Measurements from ENCODE around the gene HBZ. TPM values are rescaled to one million over a fixed set of nuclear protein-coding genes. Genes with fewer than 3 reads are reported as not detected.

HBZ gene
- total RNA-seq, 1 experiment from 2014 or later = 1.1 TPM

DNA sequence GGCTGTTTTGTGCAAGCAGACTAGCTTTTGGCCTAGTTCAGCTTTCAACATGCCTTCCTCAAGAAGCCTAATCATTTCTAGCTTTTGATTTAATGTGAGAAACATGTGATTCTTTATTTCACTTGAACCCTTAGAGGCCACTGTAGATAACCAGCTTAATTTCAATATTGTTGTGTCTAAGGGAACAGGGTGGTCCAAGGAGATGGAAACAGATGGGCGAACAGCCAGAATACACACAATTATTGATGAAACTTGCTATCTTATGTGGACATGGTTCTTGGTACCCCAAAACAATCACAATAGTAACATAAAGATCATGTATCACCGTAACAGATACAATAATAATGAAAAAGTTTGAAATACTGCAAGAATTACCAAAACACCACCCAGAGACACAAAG is 18.7 kb upstream of the HBZ start:
- Histone ChIP-seq H3K27me3 (ENCODE audit: control insufficient read depth, insufficient read depth, low read length) (no peaks in the 10 kb centered on the region), H3K27ac (ENCODE audit: low read length) (no peak overlapping the region), H3K9me3 (ENCODE audit: control insufficient read depth, insufficient read depth, low read depth, low read length) (no peaks in the 10 kb centered on the region), H3K36me3 (ENCODE audit: control insufficient read depth, insufficient read depth, low read length) (no peaks in the 10 kb centered on the region; the same call in none of the 2 replicates), H3K4me3 (ENCODE audit: low read depth in 2 of 2, low read length in 2 of 2) (no peak overlapping the region), H3K4me1 (ENCODE audit: control insufficient read depth, insufficient read depth, low read length) (peaks cover 7% of the 10 kb centered on the region; the same call in 1 of the 2 replicates)
- intact Hi-C loops (cut with micrococcal nuclease; ENCODE audit: unreplicated experiment) = no loop called here
- CTCF ChIA-PET = interaction anchor here (0.9 to 1.2 kb wide), 2 partner anchors 27 to 228 kb away, joined by 5 to 12 read pairs; no protein-coding TSS in a partner anchor
- BruUV-seq (replicated peaks) = TSS peak; percentile 55
- POLR2A ChIA-PET = interaction anchor here (0.6 kb wide), 2 partner anchors 100 to 410 kb away, joined by 4 to 11 read pairs; no protein-coding TSS in a partner anchor
- TF ChIP-seq TCF7L2 (IDR thresholded peaks at IDR 0.05; ENCODE audit: low read depth, low read length) = no peak
- TF ChIP-seq CTCF (IDR thresholded peaks at IDR 0.05) = no peak
- no peak for TF ChIP-seq SIN3A (IDR thresholded peaks at IDR 0.05; ENCODE audit: borderline replicate concordance, insufficient read depth, low read depth, low read length)
- no peak for TF ChIP-seq POLR2AphosphoS5 (IDR thresholded peaks at IDR 0.05; ENCODE audit: low read depth, low read length)
- TF ChIP-seq, protein P1, sequence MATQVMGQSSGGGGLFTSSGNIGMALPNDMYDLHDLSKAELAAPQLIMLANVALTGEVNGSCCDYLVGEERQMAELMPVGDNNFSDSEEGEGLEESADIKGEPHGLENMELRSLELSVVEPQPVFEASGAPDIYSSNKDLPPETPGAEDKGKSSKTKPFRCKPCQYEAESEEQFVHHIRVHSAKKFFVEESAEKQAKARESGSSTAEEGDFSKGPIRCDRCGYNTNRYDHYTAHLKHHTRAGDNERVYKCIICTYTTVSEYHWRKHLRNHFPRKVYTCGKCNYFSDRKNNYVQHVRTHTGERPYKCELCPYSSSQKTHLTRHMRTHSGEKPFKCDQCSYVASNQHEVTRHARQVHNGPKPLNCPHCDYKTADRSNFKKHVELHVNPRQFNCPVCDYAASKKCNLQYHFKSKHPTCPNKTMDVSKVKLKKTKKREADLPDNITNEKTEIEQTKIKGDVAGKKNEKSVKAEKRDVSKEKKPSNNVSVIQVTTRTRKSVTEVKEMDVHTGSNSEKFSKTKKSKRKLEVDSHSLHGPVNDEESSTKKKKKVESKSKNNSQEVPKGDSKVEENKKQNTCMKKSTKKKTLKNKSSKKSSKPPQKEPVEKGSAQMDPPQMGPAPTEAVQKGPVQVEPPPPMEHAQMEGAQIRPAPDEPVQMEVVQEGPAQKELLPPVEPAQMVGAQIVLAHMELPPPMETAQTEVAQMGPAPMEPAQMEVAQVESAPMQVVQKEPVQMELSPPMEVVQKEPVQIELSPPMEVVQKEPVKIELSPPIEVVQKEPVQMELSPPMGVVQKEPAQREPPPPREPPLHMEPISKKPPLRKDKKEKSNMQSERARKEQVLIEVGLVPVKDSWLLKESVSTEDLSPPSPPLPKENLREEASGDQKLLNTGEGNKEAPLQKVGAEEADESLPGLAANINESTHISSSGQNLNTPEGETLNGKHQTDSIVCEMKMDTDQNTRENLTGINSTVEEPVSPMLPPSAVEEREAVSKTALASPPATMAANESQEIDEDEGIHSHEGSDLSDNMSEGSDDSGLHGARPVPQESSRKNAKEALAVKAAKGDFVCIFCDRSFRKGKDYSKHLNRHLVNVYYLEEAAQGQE (IDR thresholded peaks at IDR 0.05; ENCODE audit: insufficient read depth in 1 of 2, low read depth in 2 of 2, low read length in 1 of 2) = no peak
- DNase-seq (ENCODE audit: low read depth, low spot score) (no peak), ATAC-seq (no peak)
- in situ Hi-C loops (cut with HindIII; ENCODE audit: low pct_unique_long_range_greater_than_20kb, low sequenced_read_pairs) = no loop called here

GRCh38 chr16:138049-138417 is 14.4 kb upstream of the HBZ start:
- ChIA-PET POLR2A (no interaction called here), CTCF (no interaction called here)
- Histone ChIP-seq H3K4me1 (ENCODE audit: control insufficient read depth, insufficient read depth, low read length) (peaks cover 7% of the 10 kb centered on the region; the same call in 1 of the 2 replicates), H3K36me3 (ENCODE audit: control insufficient read depth, insufficient read depth, low read length) (no peaks in the 10 kb centered on the region; the same call in none of the 2 replicates), H3K4me3 (ENCODE audit: low read depth in 2 of 2, low read length in 2 of 2) (peak overlapping the region; percentile 74 to 80), H3K9me3 (ENCODE audit: control insufficient read depth, insufficient read depth, low read depth, low read length) (no peaks in the 10 kb centered on the region), H3K27me3 (ENCODE audit: control insufficient read depth, insufficient read depth, low read length) (no peaks in the 10 kb centered on the region), H3K27ac (ENCODE audit: low read length) (peak overlapping the region; percentile 82)
- ATAC-seq (peak; percentile 9; the same call in 1 of the 2 replicates), DNase-seq (ENCODE audit: low read depth, low spot score) (no peak)
- intact Hi-C loops (cut with micrococcal nuclease; ENCODE audit: unreplicated experiment) (no loop called here), in situ Hi-C loops (cut with HindIII; ENCODE audit: low pct_unique_long_range_greater_than_20kb, low sequenced_read_pairs) (no loop called here)
- TF ChIP-seq SIN3A (IDR thresholded peaks at IDR 0.05; ENCODE audit: borderline replicate concordance, insufficient read depth, low read depth, low read length) = no peak
- no peak for TF ChIP-seq CTCF (IDR thresholded peaks at IDR 0.05)
- TF ChIP-seq, protein P1 (IDR thresholded peaks at IDR 0.05; ENCODE audit: insufficient read depth in 1 of 2, low read depth in 2 of 2, low read length in 1 of 2) = no peak
- TF ChIP-seq TCF7L2 (IDR thresholded peaks at IDR 0.05; ENCODE audit: low read depth, low read length) = no peak
- no peak for TF ChIP-seq POLR2AphosphoS5 (IDR thresholded peaks at IDR 0.05; ENCODE audit: low read depth, low read length)
- no TSS peak for BruUV-seq (replicated peaks)

All from Panc1 (cell line).